ENCODE results near the gene ZNF622. TPM values are rescaled to one million over a fixed set of nuclear protein-coding genes. Genes with fewer than 3 reads are reported as not detected.
A peak's percentile ranks its signal among the peaks of the same experiment; 100 is the strongest.
"Not testable (repeated sequence)": the region's sequence is repeated elsewhere in the genome, so short reads cannot be mapped to it uniquely, and the experiment has no call there.

Gene ZNF622
- total RNA-seq, 6 experiments from 2014 or later, result 38.7 to 52.2 (median 45.5) TPM

GRCh38 chr5:16480821-16481538, 15.4 kb upstream of the ZNF622 start:
- no peak for TF ChIP-seq CTCF (IDR thresholded peaks at IDR 0.05)
- H3K9me3 Mint-ChIP-seq, result no peaks in the 10 kb centered on the region
- H3K36me3 Mint-ChIP-seq (ENCODE audit: low read depth), result 0 out of 2 replicates have a peak, but pooled peaks cover 5% of the 10 kb centered on the region
- DNase-seq, result no peak
- peaks cover 8% of the 10 kb centered on the region for H3K4me1 Mint-ChIP-seq (ENCODE audit: low read depth)
- peaks cover 3% of the 10 kb centered on the region for H3K27me3 Mint-ChIP-seq (ENCODE audit: insufficient read depth)
- no peak overlapping the region for H3K27ac Mint-ChIP-seq
- no peak overlapping the region for H3K4me3 Mint-ChIP-seq

GRCh38 chr5:16480144-16480543, 14.5 kb upstream of the ZNF622 start:
- no peak for DNase-seq
- Mint-ChIP-seq H3K27me3 (ENCODE audit: insufficient read depth) (peaks cover 3% of the 10 kb centered on the region), H3K4me3 (no peak overlapping the region), H3K9me3 (no peaks in the 10 kb centered on the region), H3K36me3 (ENCODE audit: low read depth) (0 out of 2 replicates have a peak, but pooled peaks cover 5% of the 10 kb centered on the region), H3K4me1 (ENCODE audit: low read depth) (peaks cover 8% of the 10 kb centered on the region), H3K27ac (no peak overlapping the region)
- no peak for TF ChIP-seq CTCF (IDR thresholded peaks at IDR 0.05)

GRCh38 chr5:16477541-16477940, 11.9 kb upstream of the ZNF622 start:
- Mint-ChIP-seq H3K9me3 (no peaks in the 10 kb centered on the region), H3K36me3 (ENCODE audit: low read depth) (0 out of 2 replicates have a peak, but pooled peaks cover 5% of the 10 kb centered on the region), H3K4me3 (no peak overlapping the region), H3K27ac (no peak overlapping the region), H3K27me3 (ENCODE audit: insufficient read depth) (peaks cover 3% of the 10 kb centered on the region), H3K4me1 (ENCODE audit: low read depth) (peaks cover 8% of the 10 kb centered on the region)
- TF ChIP-seq CTCF (IDR thresholded peaks at IDR 0.05), result no peak
- DNase-seq, result no peak

- H3K4me1 Mint-ChIP-seq (ENCODE audit: low read depth); H3K27ac Mint-ChIP-seq; H3K27me3 Mint-ChIP-seq (ENCODE audit: insufficient read depth); DNase-seq; H3K36me3 Mint-ChIP-seq (ENCODE audit: low read depth); H3K4me3 Mint-ChIP-seq; H3K9me3 Mint-ChIP-seq: not testable (repeated sequence)
These were observed 10.8 kb upstream of the ZNF622 start for GRCh38 chr5:16476417-16476816.

GRCh38 chr5:16471387-16471786, 5.8 kb upstream of the ZNF622 start:
- Mint-ChIP-seq H3K4me1 (ENCODE audit: low read depth) (peaks cover 32% of the 10 kb centered on the region), H3K36me3 (ENCODE audit: low read depth) (peaks cover 4% of the 10 kb centered on the region; the same call in 1 of the 2 replicates), H3K27ac (no peak overlapping the region), H3K27me3 (ENCODE audit: insufficient read depth) (no peaks in the 10 kb centered on the region; the same call in 1 of the 2 replicates), H3K9me3 (no peaks in the 10 kb centered on the region), H3K4me3 (no peak overlapping the region)
- no peak for DNase-seq
- TF ChIP-seq CTCF (IDR thresholded peaks at IDR 0.05), result no peak

- DNase-seq, result peak; percentile 81
- TF ChIP-seq CTCF (IDR thresholded peaks at IDR 0.05), result no peak
- Mint-ChIP-seq H3K27me3 (ENCODE audit: insufficient read depth) (peaks cover 4% of the 10 kb centered on the region), H3K4me1 (ENCODE audit: low read depth) (peaks cover 60% of the 10 kb centered on the region), H3K4me3 (peak overlapping the region; percentile 100), H3K36me3 (ENCODE audit: low read depth) (peaks cover 21% of the 10 kb centered on the region), H3K27ac (peak overlapping the region; percentile 74), H3K9me3 (no peaks in the 10 kb centered on the region)
These were observed 2.0 kb upstream of the ZNF622 start for GRCh38 chr5:16467363-16468219.
